Measurements from ENCODE around the gene SFT2D1. TPM values are rescaled to one million over a fixed set of nuclear protein-coding genes. Genes with fewer than 3 reads are reported as not detected.

The SFT2D1 gene
- total and polyA plus RNA-seq, 2 experiments from 2014 or later: 51.4 to 103 TPM

GRCh38 chr6:166274739-166275370 is 67.5 kb downstream of the SFT2D1 start:
- H3K4me1 ChIP-seq (ENCODE audit: insufficient read depth): no peaks in the 10 kb centered on the region
- no peak overlapping the region for H3K4me2 ChIP-seq (ENCODE audit: unreplicated experiment)
- no peak overlapping the region for H3K9ac ChIP-seq
- TF ChIP-seq EZH2phosphoT487 (IDR thresholded peaks at IDR 0.05; ENCODE audit: insufficient read depth, low read depth): no peak
- no peak for TF ChIP-seq EZH2 (IDR thresholded peaks at IDR 0.05; ENCODE audit: insufficient read depth, poor library complexity, severe bottlenecking)
- H3F3A ChIP-seq (ENCODE audit: insufficient read depth): no peaks in the 10 kb centered on the region
- H3K27me3 ChIP-seq (replicated peaks; ENCODE audit: insufficient read depth): peaks cover 10% of the 10 kb centered on the region; the same call in 1 of the 2 replicates
- no peak overlapping the region for H2AFZ ChIP-seq
- no peak overlapping the region for H3K27ac ChIP-seq
- no peak for DNase-seq
- H3K9me2 ChIP-seq (ENCODE audit: insufficient read depth): no peaks in the 10 kb centered on the region
- H3K9me3 ChIP-seq (ENCODE audit: low read depth): no peaks in the 10 kb centered on the region
- H3K79me2 ChIP-seq (ENCODE audit: insufficient read depth): no peaks in the 10 kb centered on the region
- 63 to 66% methylated on average over 12 to 13 of the region's 13 CpGs for WGBS, 2 experiments (ENCODE audit: low coverage in 1 of 2, low lambda C conversion rate in 2 of 2, missing lambda C conversion rate in 2 of 2)
- H3K4me3 ChIP-seq: no peak overlapping the region
- H3K36me3 ChIP-seq (ENCODE audit: low read depth): no peaks in the 10 kb centered on the region
- in situ Hi-C loops (cut with MboI): loop anchor here (10.0 kb wide), 1 partner anchor 120 kb away; no protein-coding TSS in a partner anchor
- H4K20me1 ChIP-seq (ENCODE audit: insufficient read depth): no peaks in the 10 kb centered on the region

- Histone ChIP-seq H3K9ac (no peak overlapping the region), H3K79me2 (ENCODE audit: insufficient read depth) (no peaks in the 10 kb centered on the region), H3K4me3 (no peak overlapping the region), H2AFZ (no peak overlapping the region), H3K9me3 (ENCODE audit: low read depth) (no peaks in the 10 kb centered on the region), H3K4me2 (ENCODE audit: unreplicated experiment) (no peak overlapping the region), H3K27me3 (replicated peaks; ENCODE audit: insufficient read depth) (peaks cover 17% of the 10 kb centered on the region; the same call in 1 of the 2 replicates), H3K9me2 (ENCODE audit: insufficient read depth) (no peaks in the 10 kb centered on the region), H3F3A (ENCODE audit: insufficient read depth) (no peaks in the 10 kb centered on the region), H3K27ac (no peak overlapping the region), H4K20me1 (ENCODE audit: insufficient read depth) (no peaks in the 10 kb centered on the region), H3K4me1 (ENCODE audit: insufficient read depth) (no peaks in the 10 kb centered on the region), H3K36me3 (ENCODE audit: low read depth) (no peaks in the 10 kb centered on the region)
- TF ChIP-seq EZH2 (IDR thresholded peaks at IDR 0.05; ENCODE audit: insufficient read depth, poor library complexity, severe bottlenecking) (no peak), EZH2phosphoT487 (IDR thresholded peaks at IDR 0.05; ENCODE audit: insufficient read depth, low read depth) (no peak)
- WGBS, 2 experiments (ENCODE audit: low coverage in 1 of 2, low lambda C conversion rate in 2 of 2, missing lambda C conversion rate in 2 of 2): 40 to 47% methylated on average over 4 of the region's 4 CpGs
- in situ Hi-C loops (cut with MboI): loop anchor here (10.0 kb wide), 1 partner anchor 121 kb away; no protein-coding TSS in a partner anchor
- no peak for DNase-seq
These were observed 68.2 kb downstream of the SFT2D1 start for GRCh38 chr6:166274163-166274562.

GRCh38 chr6:166271376-166271765 is 71.0 kb downstream of the SFT2D1 start:
- peaks cover 32% of the 10 kb centered on the region for H3K27me3 ChIP-seq (replicated peaks; ENCODE audit: insufficient read depth)
- WGBS, 2 experiments (ENCODE audit: low coverage in 1 of 2, low lambda C conversion rate in 2 of 2, missing lambda C conversion rate in 2 of 2): 43 to 55% methylated on average over 9 of the region's 9 CpGs
- H3K4me3 ChIP-seq: no peak overlapping the region
- H3F3A ChIP-seq (ENCODE audit: insufficient read depth): no peaks in the 10 kb centered on the region
- no peak overlapping the region for H3K4me2 ChIP-seq (ENCODE audit: unreplicated experiment)
- H3K9me2 ChIP-seq (ENCODE audit: insufficient read depth): no peaks in the 10 kb centered on the region
- no peak overlapping the region for H3K9ac ChIP-seq
- H3K4me1 ChIP-seq (ENCODE audit: insufficient read depth): no peaks in the 10 kb centered on the region
- H3K79me2 ChIP-seq (ENCODE audit: insufficient read depth): no peaks in the 10 kb centered on the region
- no peak overlapping the region for H2AFZ ChIP-seq
- no peak for DNase-seq
- H3K36me3 ChIP-seq (ENCODE audit: low read depth): no peaks in the 10 kb centered on the region
- H3K27ac ChIP-seq: no peak overlapping the region
- in situ Hi-C loops (cut with MboI): loop anchor here (10.0 kb wide), 1 partner anchor 123 kb away; no protein-coding TSS in a partner anchor
- no peaks in the 10 kb centered on the region for H4K20me1 ChIP-seq (ENCODE audit: insufficient read depth)
- H3K9me3 ChIP-seq (ENCODE audit: low read depth): no peaks in the 10 kb centered on the region
- no peak for TF ChIP-seq EZH2phosphoT487 (IDR thresholded peaks at IDR 0.05; ENCODE audit: insufficient read depth, low read depth)
- no peak for TF ChIP-seq EZH2 (IDR thresholded peaks at IDR 0.05; ENCODE audit: insufficient read depth, poor library complexity, severe bottlenecking)

GRCh38 chr6:166270706-166271375 is 71.5 kb downstream of the SFT2D1 start:
- DNase-seq: no peak
- Histone ChIP-seq H3K79me2 (ENCODE audit: insufficient read depth) (no peaks in the 10 kb centered on the region), H3K9me2 (ENCODE audit: insufficient read depth) (no peaks in the 10 kb centered on the region), H3K9me3 (ENCODE audit: low read depth) (no peaks in the 10 kb centered on the region), H3K4me1 (ENCODE audit: insufficient read depth) (no peaks in the 10 kb centered on the region), H3K4me3 (no peak overlapping the region), H3K9ac (no peak overlapping the region), H3K27ac (no peak overlapping the region), H3K4me2 (ENCODE audit: unreplicated experiment) (no peak overlapping the region), H3K36me3 (ENCODE audit: low read depth) (no peaks in the 10 kb centered on the region), H4K20me1 (ENCODE audit: insufficient read depth) (no peaks in the 10 kb centered on the region), H2AFZ (no peak overlapping the region), H3K27me3 (replicated peaks; ENCODE audit: insufficient read depth) (peaks cover 27% of the 10 kb centered on the region), H3F3A (ENCODE audit: insufficient read depth) (no peaks in the 10 kb centered on the region)
- WGBS, 2 experiments (ENCODE audit: low coverage in 1 of 2, low lambda C conversion rate in 2 of 2, missing lambda C conversion rate in 2 of 2): 52 to 61% methylated on average over 10 of the region's 10 CpGs
- TF ChIP-seq EZH2 (IDR thresholded peaks at IDR 0.05; ENCODE audit: insufficient read depth, poor library complexity, severe bottlenecking) (no peak), EZH2phosphoT487 (IDR thresholded peaks at IDR 0.05; ENCODE audit: insufficient read depth, low read depth) (no peak)
- in situ Hi-C loops (cut with MboI): loop anchor here (10.0 kb wide), 1 partner anchor 124 kb away; no protein-coding TSS in a partner anchor

Other genes with a start within 250 kb of the SFT2D1 start
- gene TBXT, start 174.7 kb downstream of the SFT2D1 start, total RNA-seq (2014; rRNA removed; shearing (Covaris generic)): not detected in 2 replicates
- gene TBXT, start 174.7 kb downstream of the SFT2D1 start, polyA plus RNA-seq (2016; fragmentation: Nextera tagmentation; extraction: Ambion mirVana): not detected in 2 replicates
- not detected in 2 replicates for gene PRR18, start 34.2 kb downstream of the SFT2D1 start, total RNA-seq (2014; rRNA removed; shearing (Covaris generic))
- gene PRR18, start 34.2 kb downstream of the SFT2D1 start, polyA plus RNA-seq (2016; fragmentation: Nextera tagmentation; extraction: Ambion mirVana): not detected in 2 replicates
- 41.9 and 55.1 TPM in 2 replicates for gene MPC1, start 40.4 kb upstream of the SFT2D1 start, total RNA-seq (2014; rRNA removed; shearing (Covaris generic))
- gene MPC1, start 40.4 kb upstream of the SFT2D1 start, polyA plus RNA-seq (2016; fragmentation: Nextera tagmentation; extraction: Ambion mirVana): 76.1 and 76.2 TPM in 2 replicates
- gene RAMACL, start 244.1 kb upstream of the SFT2D1 start, total RNA-seq (2014; rRNA removed; shearing (Covaris generic)): 0.13 and 2.1 TPM in 2 replicates
- 0.31 and 0.33 TPM in 2 replicates for gene RAMACL, start 244.1 kb upstream of the SFT2D1 start, polyA plus RNA-seq (2016; fragmentation: Nextera tagmentation; extraction: Ambion mirVana)